H9 (cell line): ENCODE results near the gene TSPEAR. TPM values are rescaled to one million over a fixed set of nuclear protein-coding genes. Genes with fewer than 3 reads are reported as not detected.

Experiments used
- DNase-seq: peaks from one replicate; pipeline ENCODE4 v3.0.0-alpha.2; 2017
- H2AFZ ChIP-seq: one replicate; pipeline ENCODE4 v1.6.1; 2013; ENCODE audit warnings: mild to moderate bottlenecking, low read length, control low read depth, moderate library complexity
- H2AK5ac ChIP-seq: 2 replicates; pipeline ENCODE4 v1.6.1; 2013; ENCODE audit warnings: low read length, control low read depth, mixed read lengths; ENCODE audit not compliant: insufficient read length
- H2BK120ac ChIP-seq: one replicate; pipeline ENCODE4 v1.6.1; 2013; ENCODE audit warnings: low read depth, mild to moderate bottlenecking, low read length, control low read depth, inconsistent platforms; ENCODE audit not compliant: poor library complexity, severe bottlenecking
- H2BK12ac ChIP-seq: 2 replicates; pipeline ENCODE4 v1.6.1; 2013; ENCODE audit warnings: low read length, control low read depth, mixed read lengths, low read depth; ENCODE audit not compliant: insufficient read length
- H2BK15ac ChIP-seq: 2 replicates; pipeline ENCODE4 v1.6.1; 2013; ENCODE audit warnings: low read depth, low read length, control low read depth
- H2BK20ac ChIP-seq: one replicate; pipeline ENCODE4 v1.6.1; 2013; ENCODE audit warnings: low read depth, mild to moderate bottlenecking, low read length, control low read depth, inconsistent platforms; ENCODE audit not compliant: poor library complexity, severe bottlenecking
- H2BK5ac ChIP-seq: 2 replicates; pipeline ENCODE4 v1.6.1; 2013; ENCODE audit warnings: low read length, control low read depth, mixed read lengths; ENCODE audit not compliant: insufficient read length
- H3K14ac ChIP-seq: 2 replicates; pipeline ENCODE4 v1.6.1; 2013; ENCODE audit warnings: low read length, control low read depth; ENCODE audit not compliant: insufficient read depth
- H3K18ac ChIP-seq: 2 replicates; pipeline ENCODE4 v1.6.1; 2013; ENCODE audit warnings: low read depth, mild to moderate bottlenecking, mixed read lengths, low read length, control low read depth; ENCODE audit not compliant: insufficient read length
- H3K23ac ChIP-seq: 2 replicates; pipeline ENCODE4 v1.6.1; 2013; ENCODE audit warnings: low read length, control low read depth, mixed read lengths, low read depth; ENCODE audit not compliant: insufficient read length
- H3K23me2 ChIP-seq: 2 replicates; pipeline ENCODE4 v1.6.1; 2013; ENCODE audit warnings: low read depth, mild to moderate bottlenecking, mixed read lengths, low read length, control low read depth; ENCODE audit not compliant: insufficient read length, poor library complexity, severe bottlenecking
- H3K27ac ChIP-seq: 2 replicates; pipeline ENCODE4 v1.5.1; 2013; ENCODE audit warnings: low read length, control low read depth, mixed read lengths, low read depth; ENCODE audit not compliant: insufficient read length
- H3K27me3 ChIP-seq: 2 replicates; pipeline ENCODE4 v1.6.1; 2013; ENCODE audit warnings: low read length, control low read depth, inconsistent platforms; ENCODE audit not compliant: insufficient read depth
- H3K4ac ChIP-seq: 2 replicates; pipeline ENCODE4 v1.6.1; 2013; ENCODE audit warnings: low read depth, mild to moderate bottlenecking, control low read depth, inconsistent platforms, low read length, moderate library complexity
- H3K4me1 ChIP-seq: 2 replicates; pipeline ENCODE4 v1.6.1; 2013; ENCODE audit warnings: low read length, control low read depth, inconsistent platforms; ENCODE audit not compliant: insufficient read depth
- H3K4me2 ChIP-seq: 2 replicates; pipeline ENCODE4 v1.6.1; 2013; ENCODE audit warnings: low read length, control low read depth, mixed read lengths; ENCODE audit not compliant: insufficient read length, insufficient read depth
- H3K56ac ChIP-seq: 2 replicates; pipeline ENCODE4 v1.6.1; 2013; ENCODE audit warnings: low read depth, mild to moderate bottlenecking, mixed read lengths, low read length, control low read depth; ENCODE audit not compliant: insufficient read length
- H3K79me1 ChIP-seq: 2 replicates; pipeline ENCODE4 v1.6.1; 2013; ENCODE audit warnings: low read depth, mild to moderate bottlenecking, moderate library complexity, low read length, control low read depth, inconsistent platforms; ENCODE audit not compliant: insufficient read depth, poor library complexity, severe bottlenecking
- H3K79me2 ChIP-seq: 2 replicates; pipeline ENCODE4 v1.6.1; 2013; ENCODE audit warnings: low read length, control low read depth, inconsistent platforms; ENCODE audit not compliant: insufficient read depth
- H3K9ac ChIP-seq: 2 replicates; pipeline ENCODE4 v1.6.1; 2013; ENCODE audit warnings: low read length, control low read depth, mixed read lengths; ENCODE audit not compliant: insufficient read length; ENCODE audit errors: extremely low read depth
- H3K9me3 ChIP-seq: one replicate; pipeline ENCODE4 v1.6.1; 2013; ENCODE audit warnings: low read depth, low read length, inconsistent platforms; ENCODE audit not compliant: control insufficient read depth
- H3T11ph ChIP-seq: one replicate; pipeline ENCODE4 v1.6.1; 2013; ENCODE audit warnings: mild to moderate bottlenecking, low read length, control low read depth, inconsistent platforms
- H4K20me1 ChIP-seq: one replicate; pipeline ENCODE4 v1.6.1; 2013; ENCODE audit not compliant: control insufficient read depth, insufficient read length, insufficient read depth
- H4K5ac ChIP-seq: 2 replicates; pipeline ENCODE4 v1.6.1; 2013; ENCODE audit warnings: low read depth, mild to moderate bottlenecking, mixed read lengths, low read length, control low read depth; ENCODE audit not compliant: insufficient read length
- H4K8ac ChIP-seq: replicated peaks from 2 replicates; pipeline ENCODE4 v1.6.1; 2013; ENCODE audit warnings: low read length, control low read depth, mixed read lengths, low read depth; ENCODE audit not compliant: insufficient read length
- H4K91ac ChIP-seq: 2 replicates; pipeline ENCODE4 v1.6.1; 2013; ENCODE audit warnings: low read depth, mild to moderate bottlenecking, moderate library complexity, mixed read lengths, low read length, control low read depth; ENCODE audit not compliant: insufficient read length
- H3K27ac Mint-ChIP-seq, 3 experiments: 2 replicates in 2 of 3; 3 replicates in 1 of 3; pipeline ENCODE4 v1.8.0; 2020 to 2021; ENCODE audit warnings: mixed read lengths in 3 of 3, mild to moderate bottlenecking in 1 of 3, moderate library complexity in 1 of 3
- H3K27me3 Mint-ChIP-seq: 2 replicates; pipeline ENCODE4 v1.8.0; 2021; ENCODE audit warnings: low read depth, mild to moderate bottlenecking, moderate library complexity, mixed read lengths
- H3K36me3 Mint-ChIP-seq, 3 experiments: 2 replicates in 2 of 3; 3 replicates in 1 of 3; pipeline ENCODE4 v1.8.0; 2020 to 2021; ENCODE audit warnings: low read depth in 3 of 3, mixed read lengths in 3 of 3; ENCODE audit not compliant: insufficient read depth in 1 of 3
- H3K4me1 Mint-ChIP-seq, 2 experiments: 2 replicates each; pipeline ENCODE4 v1.8.0; 2020; ENCODE audit warnings: mixed read lengths in 2 of 2
- H3K4me3 Mint-ChIP-seq, 2 experiments: 2 replicates in 1 of 2; 3 replicates in 1 of 2; pipeline ENCODE4 v1.8.0; 2020 to 2021; ENCODE audit warnings: mild to moderate bottlenecking in 2 of 2, mixed read lengths in 2 of 2, moderate library complexity in 1 of 2
- H3K9me3 Mint-ChIP-seq, 2 experiments: 2 replicates in 1 of 2; 3 replicates in 1 of 2; pipeline ENCODE4 v1.8.0; 2020; ENCODE audit warnings: mild to moderate bottlenecking in 2 of 2, mixed read lengths in 2 of 2, moderate library complexity in 1 of 2
- CTCF ChIP-seq: fragments of 200-600 bp; sonication (generic); conservative IDR thresholded peaks from 3 replicates; pipeline ENCODE4 v1.8.0; 2021; ENCODE audit warnings: antibody characterized with exemption, mild to moderate bottlenecking
- WGBS: extraction: QIAGEN DNeasy Blood & Tissue Kit; methylation state at CpG from one replicate; pipeline ENCODE4 v1.1.7; 2013; ENCODE audit warnings: missing lambda C conversion rate, low lambda C conversion rate, mixed read lengths; ENCODE audit not compliant: insufficient read length; ENCODE audit errors: extremely low coverage; 5-methylcytosine and 5-hydroxymethylcytosine counted together
- total RNA-seq: library from RNA; stranded (reverse); gene quantifications from 2 replicates; pipeline ENCODE4 v1.2.1, GENCODE V29; 2021

Gene TSPEAR
- total RNA-seq, 1 experiment from 2014 or later = 1.3 TPM

DNA sequence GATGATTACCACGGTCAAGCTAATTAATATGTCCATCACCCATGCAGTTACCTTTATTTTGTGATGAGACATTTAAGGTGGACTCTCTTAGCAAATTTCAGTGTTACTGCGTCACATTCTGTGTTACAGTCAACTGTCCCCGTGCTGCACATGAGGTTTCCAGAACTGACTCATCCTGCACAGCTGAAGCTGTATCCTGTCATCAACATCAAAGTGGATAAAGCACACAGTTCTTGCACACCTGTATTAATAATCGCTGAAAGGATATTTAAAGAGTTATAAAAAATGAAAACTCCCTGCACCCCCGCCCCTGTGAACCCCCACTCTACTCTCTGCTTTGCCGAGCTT lies 127.6 kb downstream of the TSPEAR start:
- Histone ChIP-seq H3K79me2 (no peaks in the 10 kb centered on the region), H3K4me1 (no peaks in the 10 kb centered on the region), H2BK5ac (no peak overlapping the region), H2BK20ac (no peak overlapping the region), H3K79me1 (no peaks in the 10 kb centered on the region), H2BK12ac (no peak overlapping the region), H2BK15ac (no peak overlapping the region), H3K14ac (no peak overlapping the region), H3K4ac (no peak overlapping the region), H3K27me3 (no peaks in the 10 kb centered on the region), H3K9ac (no peak overlapping the region), H4K5ac (no peak overlapping the region), H4K8ac (no peak overlapping the region), H3K4me2 (no peak overlapping the region), H3K27ac (no peak overlapping the region), H4K91ac (no peak overlapping the region), H2AK5ac (no peak overlapping the region), H3K9me3 (no peaks in the 10 kb centered on the region), H3T11ph (no peak overlapping the region), H2AFZ (no peak overlapping the region), H3K23me2 (no peaks in the 10 kb centered on the region), H4K20me1 (no peaks in the 10 kb centered on the region), H3K23ac (no peak overlapping the region), H2BK120ac (no peak overlapping the region), H3K18ac (no peak overlapping the region), H3K56ac (no peak overlapping the region)
- WGBS = no CpG with 5 or more reads among the region's 6 CpGs
- peaks cover 22 to 23% of the 10 kb centered on the region in 2 experiments for H3K4me1 Mint-ChIP-seq
- H3K4me3 Mint-ChIP-seq = no peak overlapping the region
- H3K27me3 Mint-ChIP-seq = peaks cover 18% of the 10 kb centered on the region
- no peak for DNase-seq
- no peak for TF ChIP-seq CTCF
- peaks cover 0 to 16% (median 0%) of the 10 kb centered on the region in 3 experiments; a peak in 5 of 7 replicates for H3K36me3 Mint-ChIP-seq
- no peak overlapping the region for H3K27ac Mint-ChIP-seq
- H3K9me3 Mint-ChIP-seq = peaks cover 4 to 17% of the 10 kb centered on the region in 2 experiments
